HG03520 (cell line): ENCODE results near the gene SAP130.

ENCODE experiments used
- ATAC-seq: cut with Tn5 transposase; IDR thresholded peaks from one replicate; pipeline ENCODE4 v1.9.1; 2021; ENCODE audit warnings: mild to moderate bottlenecking, moderate library complexity; ENCODE audit not compliant: unreplicated experiment

The SAP130 gene

DNA sequence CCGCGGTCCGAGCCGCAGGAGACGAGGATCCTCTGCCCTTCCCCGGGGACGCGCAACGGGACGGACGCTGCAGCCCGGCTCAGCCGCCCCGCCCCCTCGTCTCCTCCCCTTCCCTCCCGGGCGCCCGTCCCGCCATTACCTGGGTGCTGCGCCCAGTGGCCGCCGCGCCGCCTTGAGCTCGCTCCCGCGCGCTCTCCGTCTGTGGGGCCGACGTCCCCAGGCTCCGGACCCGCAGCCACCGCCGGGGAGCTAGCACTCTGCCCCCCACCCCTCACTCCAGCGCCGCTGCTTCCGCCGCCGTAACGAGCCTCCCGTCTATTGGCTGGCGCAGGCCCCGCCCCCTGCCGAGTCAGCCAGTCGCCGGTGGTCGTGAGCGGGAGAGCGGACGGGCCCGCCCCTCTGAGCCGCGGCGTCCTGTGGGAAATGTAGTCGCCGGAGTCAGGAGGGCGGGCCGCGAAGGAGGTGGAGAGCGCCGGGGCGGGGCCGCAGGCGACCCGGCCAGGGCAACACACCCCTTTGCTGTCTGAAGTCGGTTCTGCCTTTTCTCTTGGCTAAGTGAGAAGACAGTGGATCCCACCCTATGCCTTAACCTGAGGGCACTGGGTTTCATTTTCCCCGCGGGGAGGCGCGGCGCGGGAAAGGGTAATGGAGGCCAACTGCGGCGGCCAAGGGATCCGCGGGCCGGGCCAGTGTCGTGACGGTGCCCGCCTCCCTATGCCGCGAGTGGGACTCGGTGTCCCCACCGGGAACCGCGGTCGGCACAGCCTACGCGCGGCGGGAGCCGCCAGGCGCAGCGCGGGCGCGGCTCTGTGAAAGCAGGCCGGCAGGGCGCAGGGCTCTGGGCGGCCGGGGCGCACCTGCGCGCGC, at the start of gene SAP130:
TSS of gene SAP130 (minus strand) at position 259 of the 867 bp plus-strand sequence. CDS start 1,767 bp downstream, outside the sequence.
- ATAC-seq, result peak; percentile 80

DNA sequence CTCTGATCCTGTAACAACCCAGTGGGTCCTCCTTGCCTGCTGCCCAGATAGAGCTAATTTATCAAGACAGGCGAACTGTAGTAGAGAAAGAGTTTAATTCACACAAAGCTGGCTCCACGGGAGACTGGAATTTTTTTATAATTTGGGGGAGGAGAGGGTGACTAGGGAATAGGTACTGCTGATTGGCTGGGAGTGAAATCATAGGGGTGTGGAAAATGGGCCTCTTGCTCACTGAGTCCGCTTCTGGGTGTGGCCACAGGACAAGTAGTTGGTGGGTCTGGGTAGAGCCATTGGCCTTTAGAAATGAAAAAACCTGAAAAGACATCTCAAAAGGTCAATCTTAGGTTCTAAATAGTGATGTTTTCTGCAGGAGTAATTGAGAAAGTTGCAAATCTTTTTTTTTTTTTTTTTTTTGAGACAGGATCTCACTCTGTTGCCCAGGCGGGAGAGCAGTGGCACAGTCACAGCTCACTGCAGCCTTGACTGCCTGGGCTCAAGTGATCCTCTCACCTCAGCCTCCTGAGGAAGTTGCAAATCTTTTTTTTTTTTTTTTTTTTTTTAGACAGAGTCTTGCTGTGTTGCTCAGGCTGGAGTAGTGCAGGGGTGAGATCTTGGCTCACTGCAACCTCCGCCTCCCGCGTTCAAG, 48.7 kb upstream of the SAP130 start:
- ATAC-seq, result no peak

DNA sequence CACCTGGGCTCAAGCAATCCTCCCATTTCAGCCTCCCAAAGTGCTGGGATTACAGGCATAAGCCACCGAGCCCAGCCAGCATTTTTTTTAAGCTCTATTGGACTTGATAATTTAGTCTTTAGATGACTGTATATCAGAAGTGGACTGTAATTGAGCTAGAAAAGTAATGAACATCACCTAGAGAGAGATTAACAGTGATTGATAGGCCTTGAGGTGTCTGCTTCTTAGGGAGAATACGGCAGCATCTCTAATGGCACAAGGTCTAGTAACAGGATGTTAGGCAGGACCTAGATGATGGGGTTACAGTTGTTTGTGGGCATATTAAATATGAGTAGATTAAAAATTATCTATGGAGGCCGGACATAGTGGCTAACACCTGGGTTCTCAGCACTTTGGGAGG, 45.4 kb upstream of the SAP130 start:
- ATAC-seq, result no peak

DNA sequence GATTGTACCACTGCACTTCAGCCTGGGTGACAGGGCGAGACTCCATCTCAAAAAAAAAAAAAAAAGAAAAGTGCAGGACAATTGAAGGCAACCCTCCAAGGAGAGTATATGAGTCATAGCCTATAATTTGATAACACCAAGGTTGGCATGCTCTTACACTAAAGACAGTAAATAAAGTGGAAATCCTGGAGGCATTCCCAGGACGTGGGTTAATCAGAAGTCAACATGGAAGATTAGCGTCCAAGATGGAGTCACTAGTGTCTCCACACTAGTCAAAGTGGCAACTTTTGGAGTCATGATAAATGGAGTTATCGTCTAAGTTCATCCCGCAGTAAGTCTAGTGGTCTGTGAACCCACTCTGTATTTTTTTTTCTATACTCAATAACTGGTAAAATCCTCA, 41.9 kb upstream of the SAP130 start:
- no peak for ATAC-seq

DNA sequence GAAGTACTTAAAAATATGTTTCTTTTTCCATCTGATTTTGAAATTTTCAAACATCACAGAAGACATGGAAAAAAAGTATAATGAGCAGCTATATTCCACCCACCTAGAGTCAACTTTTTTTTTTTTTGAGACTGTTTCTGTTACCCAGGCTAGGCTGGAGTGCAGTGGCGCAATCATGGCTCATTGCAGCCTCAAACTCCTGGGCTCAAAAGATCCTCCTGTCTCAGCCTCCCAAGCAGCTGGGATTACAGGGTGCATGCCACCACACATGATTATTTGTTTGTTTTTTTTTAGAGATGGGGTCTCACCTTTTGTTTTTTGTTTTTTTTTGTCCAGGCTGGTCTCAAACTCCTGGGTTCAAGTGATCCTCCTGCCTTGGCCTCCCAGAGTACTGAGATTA, 36.5 kb upstream of the SAP130 start:
- no peak for ATAC-seq

DNA sequence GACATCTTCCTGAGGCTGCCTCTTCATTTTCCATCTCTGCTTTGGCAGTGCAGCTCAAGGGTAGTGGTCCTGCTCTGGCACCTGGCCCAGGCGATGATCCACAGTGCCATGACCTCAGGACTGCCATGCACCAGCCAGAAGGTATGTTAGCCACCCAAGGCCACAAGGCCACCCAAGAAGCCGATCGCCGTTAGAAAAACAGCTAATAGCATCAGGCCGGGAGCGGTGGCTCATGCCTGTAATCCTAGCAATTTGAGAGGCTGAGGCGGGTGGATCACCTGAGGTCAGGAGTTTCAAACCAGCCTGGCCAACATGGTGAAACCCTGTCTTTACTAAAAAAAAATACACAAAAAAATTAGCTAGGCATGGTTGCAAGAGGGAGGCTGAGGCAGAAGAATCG, 34.7 kb upstream of the SAP130 start:
- ATAC-seq, result no peak

DNA sequence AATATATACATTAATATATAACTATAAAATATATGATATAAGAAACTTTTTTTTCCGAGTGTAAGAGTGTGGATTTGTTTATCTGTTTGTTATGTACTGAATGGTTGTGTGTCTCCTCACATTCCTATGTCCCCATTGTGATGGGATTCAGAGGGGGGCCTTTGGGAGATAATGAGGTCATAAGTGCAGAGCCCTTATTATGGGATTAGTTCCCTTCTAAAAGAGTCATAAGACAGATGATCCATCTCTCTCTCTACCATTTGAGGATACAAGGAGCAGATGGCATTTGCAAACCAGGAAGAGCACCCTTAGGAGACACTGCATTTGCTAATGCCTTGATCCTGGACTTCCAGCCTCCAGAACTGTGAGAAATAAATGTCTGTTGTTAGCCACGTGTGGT, 30.3 kb upstream of the SAP130 start:
- no peak for ATAC-seq

DNA sequence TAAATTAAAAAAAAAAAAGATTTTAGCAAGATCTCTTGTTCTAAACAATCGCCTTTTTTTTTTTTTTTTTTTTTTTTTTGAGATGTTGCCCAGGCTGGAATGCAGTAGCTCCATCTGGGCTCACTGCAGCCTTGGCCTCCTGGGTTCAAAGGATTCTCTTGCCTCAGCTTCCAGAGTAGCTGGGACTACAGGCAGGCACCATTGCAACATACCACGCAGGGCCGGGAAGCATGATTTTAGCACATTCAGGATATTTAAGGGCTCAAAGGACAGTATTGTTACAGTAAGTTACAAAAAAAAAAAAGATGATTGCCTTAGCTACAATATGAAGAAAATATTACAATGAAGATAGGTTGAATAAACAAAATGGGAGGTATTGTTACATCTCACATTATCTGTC, 29.5 kb upstream of the SAP130 start:
- no peak for ATAC-seq

DNA sequence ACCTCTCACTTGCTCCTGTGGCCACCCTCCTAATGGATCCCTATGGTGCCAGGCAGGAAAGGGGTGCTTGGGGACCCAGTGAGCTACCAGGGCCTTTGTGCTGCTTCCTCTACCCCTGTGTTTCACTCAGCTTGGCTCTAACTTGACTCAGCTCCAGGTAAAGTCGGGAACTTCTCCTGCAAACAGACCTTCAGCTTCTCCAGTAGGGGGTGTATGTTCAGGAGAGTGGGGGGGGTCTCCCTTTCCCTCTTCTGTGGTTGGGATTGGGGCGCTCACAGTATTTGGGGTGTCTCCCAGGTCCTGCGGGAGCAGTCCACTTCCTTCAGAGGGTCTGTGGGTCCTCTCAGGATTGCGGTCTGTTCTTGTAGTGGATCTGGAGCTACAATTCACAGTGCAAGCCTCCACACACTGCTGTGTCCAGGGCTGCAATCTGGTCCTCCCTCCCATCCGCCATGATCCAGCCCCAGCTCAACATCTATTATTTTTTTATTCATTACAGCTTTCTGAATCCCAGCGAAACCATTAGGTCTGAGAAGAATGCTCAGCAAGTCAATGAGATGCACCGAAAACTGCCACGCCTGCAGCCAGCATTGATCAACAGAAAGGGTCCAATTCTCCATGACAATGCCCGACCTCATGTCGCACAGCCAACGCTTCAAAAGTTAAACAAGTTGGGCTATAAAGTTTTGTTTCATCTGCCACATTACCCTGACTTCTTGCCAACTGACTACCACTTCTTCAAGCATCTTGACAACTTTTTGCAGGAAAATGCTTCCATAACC, 26.4 kb upstream of the SAP130 start:
- no peak for ATAC-seq

DNA sequence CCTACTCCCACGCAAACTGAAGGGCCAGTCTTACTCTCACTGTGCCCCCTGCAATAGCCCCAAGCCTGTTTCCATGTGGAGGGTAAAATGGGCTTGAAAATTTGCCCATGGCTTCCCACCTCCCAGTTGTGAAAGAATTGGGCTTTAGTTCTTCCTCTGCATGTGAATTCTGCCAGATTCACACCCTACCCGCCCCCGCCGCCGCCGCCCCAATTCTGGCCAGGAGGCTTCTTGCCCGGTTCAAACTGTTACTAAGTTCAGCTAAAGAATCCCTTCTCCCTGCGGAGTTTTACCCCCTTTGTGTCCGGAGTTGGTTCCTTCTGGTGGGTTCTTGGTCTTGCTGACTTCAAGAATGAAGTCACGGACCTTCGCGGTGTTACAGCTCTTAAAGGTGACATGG, 25.5 kb upstream of the SAP130 start:
- no peak for ATAC-seq

DNA sequence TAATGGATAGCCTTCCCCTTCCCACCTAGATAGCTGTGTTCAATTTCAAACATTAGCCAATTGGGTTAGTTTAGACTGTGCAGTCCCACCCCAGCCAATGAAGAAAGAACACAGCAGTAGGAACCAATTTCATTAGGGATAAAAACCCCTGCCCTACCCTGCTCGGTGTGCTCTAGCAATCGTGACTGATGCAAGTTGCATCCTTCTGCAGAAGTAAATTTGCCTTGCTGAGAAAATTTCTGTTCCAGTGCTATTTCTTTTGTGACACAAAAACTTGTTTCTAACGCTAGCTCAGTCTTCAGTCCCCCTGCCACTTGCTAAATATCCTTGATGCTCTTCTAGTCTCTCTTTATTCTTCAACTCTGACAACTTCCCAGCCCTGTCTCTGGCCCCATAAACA, 15.2 kb upstream of the SAP130 start:
- no peak for ATAC-seq

DNA sequence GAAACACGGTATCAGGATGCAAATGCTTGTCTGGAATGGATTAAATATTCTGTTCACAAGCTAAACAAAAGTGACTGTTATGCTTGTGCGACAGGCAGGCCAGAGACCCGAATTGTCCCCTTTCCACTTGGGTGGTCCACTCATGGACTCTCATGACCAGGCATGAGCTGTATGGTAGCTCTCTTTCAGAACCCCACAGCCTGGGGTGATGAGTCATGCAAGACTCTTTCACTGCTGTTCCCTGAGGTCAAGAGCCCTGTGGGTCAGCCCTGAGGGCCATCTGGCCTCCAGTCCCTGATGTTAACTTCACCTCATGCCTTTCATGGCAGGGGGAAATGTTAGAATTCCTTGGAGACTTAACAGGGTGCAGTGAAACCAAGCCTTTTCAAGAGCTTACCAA, 13.7 kb upstream of the SAP130 start:
- no peak for ATAC-seq

DNA sequence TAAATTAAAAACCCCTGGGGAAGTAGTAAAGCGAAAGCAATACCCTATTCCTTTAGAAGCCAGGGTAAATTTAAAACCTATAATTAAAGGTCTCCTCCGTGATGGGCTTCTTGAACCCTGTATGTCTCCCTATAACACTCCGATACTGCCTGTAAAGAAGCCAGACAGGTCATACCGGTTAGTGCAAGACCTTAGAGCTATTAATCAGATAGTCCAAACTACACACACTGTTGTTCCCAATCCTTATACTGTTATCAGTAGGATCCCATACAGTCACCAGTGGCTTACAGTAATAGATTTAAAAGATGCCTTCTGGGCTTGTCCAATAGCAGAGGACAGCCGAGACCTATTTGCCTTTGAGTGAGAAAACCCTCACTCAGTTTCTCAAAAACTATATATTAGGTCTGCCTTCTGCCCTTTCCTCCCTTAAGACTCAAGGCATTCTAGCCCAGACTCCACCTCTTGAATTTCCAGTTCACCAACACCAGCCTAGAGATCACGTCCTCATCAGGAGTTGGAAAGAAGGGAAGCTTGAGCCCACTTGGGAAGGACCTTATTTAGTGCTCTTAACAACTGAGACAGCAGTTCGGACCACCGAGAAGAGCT, 12.4 kb upstream of the SAP130 start:
- ATAC-seq, result no peak

DNA sequence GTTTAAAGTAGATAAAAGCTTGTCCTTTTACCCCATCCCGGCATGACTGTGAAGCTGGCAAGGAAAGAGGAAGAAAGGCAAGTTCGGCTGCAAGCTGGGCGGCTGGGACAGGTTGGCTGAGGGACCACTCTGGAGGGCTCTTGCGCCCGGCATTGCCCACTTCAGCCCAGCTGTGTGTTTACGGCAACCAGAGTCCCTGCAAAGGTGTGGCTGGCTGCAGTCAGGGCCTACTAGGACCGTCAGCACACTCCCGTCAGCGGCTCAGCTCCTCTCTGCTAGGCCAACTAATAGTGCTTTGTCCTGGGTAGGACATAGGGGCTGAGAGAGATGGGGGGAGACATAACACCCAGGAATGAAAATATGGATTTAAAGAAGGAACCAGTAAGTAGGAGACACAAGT, 11.7 kb upstream of the SAP130 start:
- ATAC-seq, result no peak

DNA sequence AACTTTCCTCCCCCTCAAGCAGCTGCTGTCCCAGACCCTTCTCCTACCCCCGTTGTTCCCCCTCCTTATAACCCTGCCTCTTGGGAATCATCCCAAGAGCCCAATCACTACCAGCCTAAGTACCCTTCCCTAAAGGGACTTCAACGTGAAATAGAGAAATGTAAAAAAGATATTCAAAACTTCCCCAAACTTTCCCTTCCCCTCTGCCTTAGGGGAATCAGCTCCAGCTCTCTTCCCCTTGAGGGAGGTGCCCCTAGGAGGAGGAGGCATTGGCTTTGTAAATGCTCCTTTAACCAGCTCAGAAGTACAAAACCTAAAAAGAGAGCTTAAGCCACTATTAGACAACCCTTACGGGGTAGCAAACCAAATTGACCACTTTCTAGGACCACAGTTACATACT, 10.6 kb upstream of the SAP130 start:
- no peak for ATAC-seq

DNA sequence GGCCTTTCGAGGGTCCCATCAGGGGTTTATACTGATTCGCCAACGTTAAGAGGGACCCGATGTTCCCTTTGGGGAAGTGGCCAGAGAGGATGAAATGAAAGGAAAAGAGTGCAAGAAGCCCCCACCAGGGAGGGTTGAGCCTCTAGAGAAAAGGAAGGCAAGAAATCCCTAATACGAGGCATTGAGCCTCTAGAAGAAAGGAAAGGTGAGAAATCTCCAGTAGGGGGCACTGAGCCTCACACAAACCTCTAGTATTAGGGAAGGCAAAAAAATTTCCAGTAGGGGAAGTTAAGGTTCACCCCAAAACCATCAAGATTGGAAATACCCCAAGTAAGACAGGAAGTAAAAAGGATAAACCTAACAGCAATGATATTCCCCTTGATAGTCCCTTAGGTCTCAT, 9.8 kb upstream of the SAP130 start:
- no peak for ATAC-seq

DNA sequence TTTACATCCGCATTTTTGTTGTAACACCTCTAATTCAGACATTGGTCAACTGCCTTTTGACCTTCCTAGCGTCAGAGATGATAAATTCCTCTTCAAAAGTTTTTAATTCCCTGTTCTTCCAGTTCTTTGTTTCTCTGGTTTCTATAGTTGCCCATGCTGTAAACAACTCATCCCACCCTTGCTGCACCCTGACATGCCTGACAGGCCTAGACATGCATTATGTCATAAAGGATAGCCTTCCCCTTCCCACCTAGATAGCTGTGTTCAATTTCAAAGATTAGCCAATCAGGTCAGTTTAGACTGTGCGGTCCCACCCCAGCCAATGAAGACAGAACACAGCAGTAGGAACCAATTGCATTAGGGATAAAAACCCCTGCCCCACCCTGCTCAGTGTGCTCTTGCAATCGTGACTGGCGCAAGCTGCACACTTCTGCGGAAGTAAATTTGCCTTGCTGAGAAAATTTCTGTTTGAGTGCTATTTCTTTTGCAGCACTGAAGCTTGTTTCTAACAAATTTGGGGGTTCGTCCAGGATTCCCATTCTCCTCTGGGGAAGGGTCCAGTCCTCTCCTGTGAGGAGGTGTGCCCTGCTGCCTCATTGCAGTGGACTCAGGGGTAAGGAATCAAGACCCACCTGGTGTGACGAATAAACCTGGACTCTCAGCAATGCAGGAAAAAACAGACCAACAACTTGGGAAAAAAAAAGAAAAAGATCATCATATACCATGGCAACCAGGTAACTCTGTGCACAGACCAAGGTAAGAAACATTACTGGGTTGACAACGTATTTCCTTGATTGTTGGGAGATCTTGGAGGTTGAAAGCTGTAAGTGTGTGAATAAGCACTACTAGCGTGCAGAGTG, 9.1 kb upstream of the SAP130 start:
- ATAC-seq, result no peak

DNA sequence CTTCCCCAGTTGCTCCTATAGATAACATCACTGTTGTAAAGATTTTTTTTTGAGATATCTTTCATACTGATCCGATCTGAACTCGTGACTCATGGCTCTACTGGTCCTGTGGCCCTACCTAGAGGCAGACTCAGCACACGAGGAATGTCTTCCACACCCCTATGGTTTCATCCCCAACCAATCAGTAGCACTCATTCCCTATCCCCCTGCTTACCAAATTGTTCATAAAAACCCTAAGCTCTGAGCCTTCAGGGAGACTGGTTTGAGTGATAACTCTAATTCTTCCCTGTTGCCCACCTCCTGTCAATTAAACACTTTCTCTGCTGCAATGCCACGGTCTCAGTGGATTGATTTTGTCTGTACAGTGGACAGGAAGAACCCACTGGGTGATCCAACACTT, 4.2 kb upstream of the SAP130 start:
- no peak for ATAC-seq

DNA sequence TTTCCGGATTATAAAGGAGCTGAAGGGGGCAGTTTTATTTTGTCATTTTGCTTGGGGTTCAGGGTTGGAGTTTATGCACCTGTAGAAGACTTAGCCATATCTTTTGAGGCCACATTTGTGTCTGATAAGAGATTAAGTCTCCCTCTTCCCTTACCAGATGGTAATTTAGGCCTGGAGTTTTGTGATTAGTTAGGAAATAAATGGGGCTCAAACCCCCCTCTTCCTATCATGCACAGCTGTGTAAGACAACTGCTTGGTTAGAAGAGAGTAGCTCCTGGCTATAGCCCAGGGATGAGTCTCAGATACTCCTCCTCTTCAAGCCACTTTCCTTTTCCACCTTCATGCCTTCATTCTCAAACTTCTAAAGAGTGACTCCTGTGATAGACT, 802 bp upstream of the SAP130 start:
- no peak for ATAC-seq

DNA sequence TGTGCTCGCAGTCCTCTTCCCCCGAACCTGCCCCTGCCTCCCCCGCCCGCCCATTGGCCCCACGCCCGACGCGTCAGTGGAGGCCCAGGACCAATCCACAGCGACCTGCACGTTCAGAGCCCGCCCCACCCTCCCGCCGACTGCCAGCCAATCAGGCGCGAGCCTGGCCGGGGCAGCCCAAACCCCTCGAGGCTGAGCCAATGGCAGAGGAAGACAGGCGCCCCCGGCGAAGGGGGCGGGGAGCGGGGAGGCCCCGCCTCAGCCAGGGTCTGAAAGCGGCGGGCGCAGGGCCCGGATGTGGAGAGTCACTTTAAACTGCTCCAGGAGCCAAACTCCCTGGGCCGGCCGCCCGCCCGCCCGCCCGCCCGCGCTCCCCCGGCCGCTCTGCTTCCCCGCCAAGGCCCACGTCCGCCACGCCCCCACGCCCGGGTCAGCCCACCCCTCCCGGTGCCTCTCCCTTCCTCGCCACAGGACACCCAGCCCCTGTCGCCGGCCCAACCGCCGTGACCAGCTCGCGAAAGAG, 520 bp downstream of the SAP130 start:
- peak; percentile 77 for ATAC-seq
